ENCODE measurements around the gene ARSJ.

Gene ARSJ

DNA sequence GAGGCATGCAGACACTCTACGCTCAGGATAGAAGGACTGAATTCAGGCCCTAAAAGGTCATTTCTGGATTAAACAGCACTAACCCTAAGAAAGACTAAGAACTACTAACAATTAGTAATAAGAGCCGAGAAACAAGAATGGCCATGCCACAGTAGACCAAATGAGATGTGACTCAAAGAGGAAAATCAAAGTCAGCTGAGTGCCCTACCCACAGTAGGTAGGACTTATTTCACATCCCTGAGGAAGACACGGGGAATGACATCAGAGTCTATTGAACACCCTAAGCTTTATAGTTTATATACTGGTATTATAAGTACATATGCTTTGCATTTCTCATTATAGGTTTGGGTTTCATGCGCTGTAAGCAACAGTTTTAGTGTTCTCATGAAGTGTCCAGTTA, 2.7 kb upstream of the ARSJ start:
- no peak for FAIRE-seq

DNA sequence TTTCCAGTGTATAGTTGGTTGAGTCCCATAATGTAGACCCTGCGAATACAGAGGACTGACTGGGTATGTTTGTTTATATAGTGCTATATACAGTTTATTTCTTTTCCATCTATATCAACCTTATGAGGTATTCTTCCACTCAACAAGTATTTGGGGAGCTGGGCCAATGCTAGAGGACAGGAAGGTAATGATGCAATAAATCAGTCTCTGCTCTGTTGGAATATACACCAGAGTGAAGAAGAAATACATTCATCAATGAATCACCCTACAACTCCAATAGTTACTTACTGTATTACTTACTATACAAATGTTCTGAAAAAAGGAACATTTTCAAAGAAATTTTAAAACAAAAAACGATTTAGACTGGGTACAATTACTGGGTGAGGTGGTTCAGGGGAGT, 2.1 kb upstream of the ARSJ start:
- no peak for FAIRE-seq

DNA sequence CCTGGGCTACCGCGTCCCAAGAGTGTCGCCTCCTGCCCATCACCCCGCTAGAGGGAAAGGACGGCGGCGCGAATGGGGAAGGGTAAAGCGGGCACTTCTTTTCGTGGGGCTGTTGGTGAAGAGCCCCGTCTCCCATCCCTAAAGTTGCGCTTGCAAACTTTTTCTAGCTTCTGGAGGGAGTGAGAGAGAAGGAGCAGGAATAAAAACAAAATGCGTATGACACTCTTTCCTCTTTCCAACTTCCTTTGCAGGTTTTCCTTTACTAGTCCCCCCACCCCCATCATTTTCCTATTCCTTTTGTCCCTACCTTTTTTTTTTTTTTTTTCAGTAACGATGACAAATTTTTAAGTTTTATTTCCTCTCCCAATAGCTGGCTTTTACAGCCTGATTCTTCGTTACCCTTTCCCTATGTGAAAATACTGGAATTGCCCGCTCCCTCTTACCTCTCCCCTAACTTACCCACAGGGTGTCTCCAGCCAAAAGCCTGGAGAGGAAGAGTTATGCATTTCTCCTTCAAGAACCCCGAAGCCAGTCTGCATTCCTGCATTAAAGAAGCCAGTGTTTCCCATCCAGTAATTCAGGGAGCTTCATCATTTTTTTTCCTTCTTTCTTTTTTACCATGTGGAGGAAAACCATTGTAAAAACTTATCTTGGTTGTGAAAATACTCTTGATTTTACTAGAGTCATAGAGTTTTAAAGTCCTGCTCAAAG, 613 bp upstream of the ARSJ start:
- no peak for FAIRE-seq

DNA sequence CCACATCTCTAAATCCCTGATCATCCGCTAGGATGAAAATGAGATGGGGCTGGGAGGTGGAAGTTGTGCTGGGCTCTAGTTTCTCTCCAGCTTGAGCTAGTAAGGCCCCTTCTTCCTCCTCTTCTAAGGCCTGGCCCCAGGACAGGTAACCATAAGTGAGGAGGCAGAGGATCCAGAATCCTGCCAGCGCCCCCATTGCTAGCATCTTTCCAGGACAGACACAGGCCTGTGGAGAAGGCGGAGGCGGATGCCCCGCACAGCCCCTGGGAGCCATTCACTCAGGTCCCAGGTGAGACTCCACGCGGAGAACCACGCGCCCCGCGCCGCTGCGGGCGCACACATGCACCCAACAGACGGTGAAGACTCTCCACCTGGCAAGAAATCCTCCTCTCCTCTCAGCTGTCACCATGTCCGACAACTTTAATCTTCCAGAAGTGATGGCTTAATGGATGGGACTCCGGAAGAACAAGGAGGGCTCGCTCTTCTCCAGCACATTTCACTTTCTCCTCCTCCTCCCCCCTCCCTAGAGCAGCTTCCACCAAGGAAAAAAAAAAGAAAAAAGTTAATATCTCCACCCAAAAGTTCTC, 793 bp downstream of the ARSJ start:
- FAIRE-seq, result no peak

DNA sequence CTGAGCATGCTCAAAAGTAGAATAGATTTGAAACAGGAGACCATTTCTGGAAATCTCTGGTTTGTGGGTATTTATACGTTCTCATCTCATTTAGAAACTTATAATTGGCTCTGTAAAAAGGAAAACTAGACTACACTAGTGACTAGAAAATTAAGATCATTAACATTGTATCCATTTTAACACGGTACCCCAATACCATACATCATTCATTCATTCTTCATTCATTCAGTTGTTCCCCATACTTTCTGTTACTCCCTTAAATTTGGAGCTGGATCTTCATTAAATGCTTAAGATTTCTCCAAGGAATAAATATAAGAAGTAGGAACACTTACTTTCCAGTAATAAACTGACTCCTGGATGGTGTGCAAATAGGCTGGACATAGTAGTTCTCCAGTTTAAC, 1.3 kb downstream of the ARSJ start:
- FAIRE-seq, result no peak

DNA sequence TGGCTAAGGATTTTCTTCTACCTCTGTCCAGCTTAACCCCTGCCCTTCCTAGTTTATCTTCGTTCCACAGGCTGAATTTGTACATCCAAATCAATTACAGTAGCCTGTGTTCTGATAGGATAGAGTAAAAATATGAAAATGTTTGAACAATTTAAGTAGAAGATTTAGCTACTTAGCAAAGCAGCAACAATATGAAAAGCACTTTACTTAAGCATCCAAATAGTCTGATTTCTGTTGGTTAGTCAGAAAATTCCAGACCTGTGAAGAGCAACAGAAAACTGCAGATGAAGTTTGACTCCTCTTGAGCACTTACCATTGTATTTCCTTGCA, 2.0 kb downstream of the ARSJ start:
- no peak for FAIRE-seq

DNA sequence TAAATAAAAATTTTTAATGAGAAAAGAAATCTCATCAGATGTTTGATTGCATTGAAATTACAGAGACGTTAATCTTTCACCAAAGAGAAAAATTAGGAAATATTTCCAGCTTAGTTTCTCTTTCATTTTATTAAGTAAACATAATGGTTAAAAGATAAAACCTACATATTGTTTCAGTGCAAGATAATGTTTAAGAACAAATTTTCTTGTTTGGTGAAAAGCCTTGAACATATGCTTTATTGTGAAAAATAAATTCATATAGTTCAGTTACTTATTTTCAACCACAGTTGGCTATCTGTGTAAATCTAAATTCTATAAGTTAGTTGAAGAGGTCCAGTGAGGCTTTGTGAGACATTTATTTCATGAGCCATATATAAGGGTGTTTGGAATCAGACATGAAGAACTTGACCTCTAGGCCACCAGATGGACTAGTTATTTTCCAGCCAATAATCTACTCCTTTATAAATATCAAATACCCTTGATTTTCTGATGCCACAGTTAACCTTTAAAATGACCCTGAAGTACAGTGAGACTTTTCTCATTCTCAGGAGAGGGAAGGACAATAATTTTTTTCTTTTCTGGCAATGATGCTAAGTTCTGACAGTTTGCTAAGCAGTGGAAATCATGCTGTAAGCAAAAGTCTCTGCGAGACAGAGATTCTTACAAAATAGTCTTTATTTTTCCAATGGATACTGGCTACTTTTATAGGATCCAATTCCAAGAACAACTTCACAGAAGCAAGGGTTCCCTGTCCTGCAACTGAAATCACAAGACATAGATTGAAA, 2.5 kb downstream of the ARSJ start:
- FAIRE-seq, result no peak

DNA sequence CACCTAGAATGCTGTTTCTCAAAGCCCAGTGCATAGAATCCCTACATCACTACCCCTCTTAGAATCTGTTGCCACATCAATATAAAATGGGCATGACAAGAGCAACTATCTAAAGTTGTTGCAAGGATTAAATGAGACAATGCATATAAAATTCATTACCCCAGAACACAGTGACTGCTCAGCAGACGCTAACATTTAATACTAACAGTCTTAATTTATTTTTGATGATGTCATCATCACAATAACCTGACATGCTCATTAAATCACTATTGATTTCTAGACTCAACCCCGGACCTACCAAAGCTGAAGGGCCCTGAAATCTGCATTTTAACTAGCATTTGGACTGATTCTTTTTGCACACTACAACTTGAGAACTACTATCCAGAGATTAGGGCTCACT, 3.9 kb downstream of the ARSJ start:
- FAIRE-seq, result no peak

DNA sequence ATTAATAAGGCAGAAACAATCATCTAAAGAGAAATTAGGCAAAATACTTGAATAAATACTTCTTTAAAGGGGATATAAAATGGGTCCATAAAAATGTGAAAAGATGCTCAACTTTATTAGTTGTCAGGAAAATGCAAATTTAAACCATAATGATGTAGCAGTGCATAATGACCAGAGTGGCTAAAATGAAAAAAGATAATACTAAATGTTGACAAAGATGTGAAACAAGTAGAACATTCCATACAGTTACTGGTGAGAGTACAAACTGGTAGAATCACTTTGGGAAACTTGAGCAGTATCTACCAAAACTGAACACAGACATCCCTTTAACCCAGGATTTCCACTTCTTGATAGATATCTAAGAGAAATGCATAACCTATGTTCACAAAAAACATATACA, 5.0 kb downstream of the ARSJ start:
- no peak for FAIRE-seq

DNA sequence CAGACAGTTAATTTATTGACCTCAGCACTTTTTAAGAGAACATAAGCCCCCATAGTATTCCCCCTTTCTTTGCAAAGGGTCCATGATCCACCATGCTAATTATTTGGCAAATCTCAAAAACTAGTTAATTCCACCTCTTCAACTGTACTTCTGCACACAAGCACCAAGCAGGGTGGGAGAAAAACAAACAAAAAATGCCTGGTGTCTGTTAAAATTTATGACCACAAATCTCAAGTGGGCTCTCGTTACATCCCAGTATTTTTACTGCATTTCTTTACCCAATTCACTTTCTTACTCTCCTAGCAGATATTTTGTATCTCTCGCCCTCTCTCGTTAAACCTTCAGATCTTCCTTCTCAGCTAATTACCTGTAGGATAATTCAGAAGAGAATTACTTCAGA, 6.1 kb downstream of the ARSJ start:
- no peak for FAIRE-seq

DNA sequence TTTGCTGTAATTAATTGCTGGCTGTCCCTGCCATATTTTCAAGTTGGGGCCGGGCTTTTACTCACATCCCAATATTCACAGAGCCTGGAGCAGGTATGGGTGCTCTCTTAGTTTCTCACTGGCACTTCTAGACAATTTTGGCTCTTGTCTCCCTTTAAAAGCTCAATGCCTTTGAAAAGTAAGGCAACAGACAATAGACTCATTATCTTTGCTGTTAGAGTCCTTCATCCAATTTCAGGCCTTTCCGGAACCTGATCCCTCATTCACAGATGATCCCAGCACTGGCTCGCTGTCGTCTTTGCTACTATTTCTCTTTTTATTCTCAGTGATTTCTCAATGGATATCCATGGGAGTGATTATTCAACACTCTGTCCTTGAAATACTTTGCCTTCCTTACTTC, 6.7 kb downstream of the ARSJ start:
- FAIRE-seq, result no peak

DNA sequence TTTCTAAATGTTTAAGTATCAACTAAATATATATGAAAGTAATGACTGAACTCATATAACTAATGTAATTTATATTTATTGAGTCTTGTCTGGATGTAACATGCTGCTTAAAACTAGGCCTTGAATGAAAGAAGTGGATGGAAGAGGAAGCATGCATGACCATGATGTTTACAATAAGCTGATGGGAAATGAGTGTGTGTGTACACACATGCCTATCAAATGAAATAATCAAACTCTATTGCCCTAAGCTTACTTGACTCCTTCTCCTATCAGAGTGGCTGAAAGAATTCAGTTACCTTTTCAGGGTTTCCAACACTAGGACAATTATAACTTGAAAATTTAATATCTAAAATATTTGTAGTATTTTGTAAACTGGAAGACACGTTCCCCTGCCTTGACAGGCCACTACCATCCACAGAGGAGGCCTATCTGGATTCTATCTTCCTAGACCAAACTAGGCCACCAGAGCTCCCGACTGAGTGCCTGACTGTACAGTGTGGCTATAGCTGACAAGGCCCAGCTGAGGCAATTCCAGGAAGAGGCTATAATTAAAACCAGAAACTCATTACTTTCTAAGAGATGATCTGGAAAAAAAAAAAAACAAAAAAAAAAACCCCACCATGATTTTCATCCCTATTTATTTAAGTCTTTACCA, 7.6 kb downstream of the ARSJ start:
- no peak for FAIRE-seq

DNA sequence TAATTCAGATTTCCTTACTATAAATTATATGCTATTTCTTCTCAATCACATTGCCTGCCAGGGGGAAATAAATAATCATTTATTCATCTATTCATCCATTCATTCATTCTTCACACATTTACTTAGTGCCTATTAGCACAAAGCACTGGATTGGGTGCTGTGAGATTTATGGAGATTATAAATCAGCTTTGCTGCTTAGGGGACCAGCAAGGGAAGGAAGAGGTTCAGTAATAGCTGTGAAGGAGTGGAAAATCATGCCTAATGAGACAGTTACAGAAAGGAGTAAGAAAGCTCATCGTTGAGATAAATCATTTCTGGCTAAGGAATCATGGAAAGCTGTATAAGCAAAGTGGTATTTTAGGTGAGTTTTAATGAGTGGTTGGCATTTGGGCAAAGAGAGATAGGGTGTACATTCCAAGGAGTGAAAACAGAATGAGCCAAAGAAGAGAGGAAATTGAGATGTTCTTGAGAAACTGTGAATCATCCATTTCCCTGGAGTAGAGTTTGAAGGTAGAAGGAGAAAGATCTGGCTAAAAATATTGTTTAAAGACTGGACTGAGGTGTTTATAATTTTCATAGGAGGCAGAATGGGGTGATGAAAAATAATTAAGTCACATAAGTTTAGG, 9.6 kb downstream of the ARSJ start:
- FAIRE-seq, result no peak

DNA sequence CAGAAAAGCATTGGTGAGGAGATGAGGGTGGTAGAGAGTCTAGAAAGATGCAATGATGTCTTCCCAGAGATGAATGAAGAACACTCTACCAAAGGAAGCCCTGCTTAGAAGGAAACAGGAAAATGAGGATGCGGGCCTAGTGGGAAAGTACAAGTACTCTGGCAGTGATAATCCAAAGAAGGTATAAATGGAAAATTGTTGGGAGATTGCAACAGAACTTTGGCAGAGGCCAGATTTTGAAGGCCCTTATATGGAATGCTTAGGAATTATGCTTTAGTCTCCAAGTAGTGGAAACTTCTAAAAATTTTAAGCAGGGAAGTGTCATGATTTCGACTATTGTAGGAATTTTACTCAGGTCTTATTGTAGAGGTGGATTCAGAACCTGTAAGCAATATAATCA, 11.0 kb downstream of the ARSJ start:
- no peak for FAIRE-seq

DNA sequence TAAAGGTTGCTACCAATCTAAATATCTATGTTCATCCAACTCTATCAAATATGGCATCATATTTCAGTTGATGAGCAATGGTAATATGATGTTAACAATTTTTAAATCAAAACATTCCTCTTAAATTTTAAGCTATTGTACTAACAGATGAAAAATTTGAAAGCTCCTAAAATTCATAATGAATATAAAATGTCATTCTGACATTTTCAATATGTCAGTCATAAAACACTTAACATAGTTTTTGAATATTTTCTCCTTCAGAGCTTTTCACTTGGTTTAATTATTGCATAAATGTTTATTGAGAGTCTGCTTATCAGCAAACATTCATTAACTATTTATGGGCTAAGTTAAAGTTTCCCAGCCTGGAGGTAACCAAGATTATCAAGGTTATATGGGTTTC, 11.8 kb downstream of the ARSJ start:
- FAIRE-seq, result no peak

DNA sequence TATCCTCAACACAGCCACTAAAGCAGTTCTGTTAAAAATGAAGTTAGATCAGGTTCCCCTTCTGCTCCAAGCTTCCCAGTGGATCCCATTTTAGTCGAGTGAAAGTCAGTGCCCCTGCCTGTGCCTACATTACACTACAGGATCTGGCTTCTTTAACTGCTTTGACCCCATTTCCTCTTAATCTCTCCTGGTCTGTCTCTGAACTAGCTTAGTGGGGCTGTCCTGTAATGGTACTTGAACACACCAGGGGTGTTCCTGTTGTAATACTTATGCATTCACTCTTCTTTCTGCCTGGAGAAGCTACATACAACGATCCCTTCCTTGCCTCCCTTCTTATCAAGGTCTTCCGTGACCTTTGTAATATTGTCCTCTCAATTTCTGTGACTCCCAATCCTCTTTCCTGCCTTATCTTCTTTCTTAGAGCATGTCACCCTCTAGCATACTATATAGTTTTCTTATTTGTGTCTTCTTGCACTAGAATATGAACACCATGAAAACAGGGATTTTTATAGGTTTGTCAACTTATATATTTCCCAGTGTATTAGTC, 16.7 kb downstream of the ARSJ start:
- no peak for FAIRE-seq

DNA sequence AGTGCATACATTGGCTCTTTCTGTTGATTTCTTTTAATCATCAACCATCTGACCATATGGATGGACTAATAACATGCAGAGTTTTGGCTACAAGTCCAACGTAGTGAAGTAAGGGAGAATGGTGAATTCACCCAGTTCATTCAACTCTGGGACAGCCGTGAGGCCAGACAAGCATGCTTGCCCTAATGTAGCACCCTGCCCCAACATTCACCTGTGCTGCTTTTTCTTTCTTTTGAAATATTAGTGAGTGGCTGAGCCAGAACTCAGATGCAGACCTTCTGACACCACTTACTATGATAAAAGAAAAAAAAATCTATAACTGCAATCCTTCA, 17.5 kb downstream of the ARSJ start:
- FAIRE-seq, result no peak

DNA sequence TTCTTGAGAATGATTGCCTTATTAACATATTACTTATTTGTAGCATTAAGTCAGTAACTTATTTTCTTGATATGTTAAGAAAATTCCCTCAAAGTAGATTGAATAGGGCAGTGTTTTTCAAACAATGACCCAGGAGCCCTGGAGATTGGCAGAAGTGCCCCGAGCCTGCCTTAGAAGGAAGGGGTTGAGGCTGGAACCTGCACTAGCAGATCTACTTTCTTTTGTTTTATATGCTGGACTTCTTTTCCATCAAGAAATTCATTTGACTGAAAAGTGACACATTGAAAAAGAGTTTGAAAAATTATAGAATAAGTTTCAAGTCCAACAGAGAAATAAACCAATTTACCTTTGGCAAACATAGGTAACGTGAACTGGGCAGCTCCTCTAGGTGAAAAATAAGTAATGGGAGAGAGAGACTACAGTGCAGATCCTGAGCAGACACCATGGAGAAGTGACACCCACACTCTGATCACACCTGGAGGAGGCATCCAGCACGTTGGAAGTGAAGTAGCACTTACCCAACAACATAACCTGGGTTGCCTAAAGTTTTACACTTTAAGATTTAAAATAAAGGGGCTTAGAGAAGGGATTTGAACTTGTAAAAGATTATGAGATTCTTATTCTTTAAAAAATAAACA, 18.6 kb downstream of the ARSJ start:
- FAIRE-seq, result no peak

DNA sequence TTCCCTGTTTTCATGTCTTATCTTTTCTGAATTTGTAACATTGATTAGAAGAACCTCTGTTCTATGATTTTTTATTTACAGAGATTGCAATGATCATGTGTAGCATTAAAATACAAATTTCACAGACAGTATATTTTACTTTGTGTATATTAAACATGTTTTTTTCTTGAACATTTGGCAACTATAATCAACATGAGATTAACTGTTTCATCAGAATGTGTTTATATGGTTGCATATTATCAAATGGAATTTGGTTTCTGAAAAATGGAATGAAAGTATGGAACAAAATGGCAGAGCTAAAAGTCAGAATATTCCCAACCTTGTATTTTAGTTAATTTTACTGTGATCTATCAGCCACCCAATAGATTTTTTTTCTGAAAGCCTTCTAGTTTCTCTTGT, 19.9 kb downstream of the ARSJ start:
- FAIRE-seq, result no peak

DNA sequence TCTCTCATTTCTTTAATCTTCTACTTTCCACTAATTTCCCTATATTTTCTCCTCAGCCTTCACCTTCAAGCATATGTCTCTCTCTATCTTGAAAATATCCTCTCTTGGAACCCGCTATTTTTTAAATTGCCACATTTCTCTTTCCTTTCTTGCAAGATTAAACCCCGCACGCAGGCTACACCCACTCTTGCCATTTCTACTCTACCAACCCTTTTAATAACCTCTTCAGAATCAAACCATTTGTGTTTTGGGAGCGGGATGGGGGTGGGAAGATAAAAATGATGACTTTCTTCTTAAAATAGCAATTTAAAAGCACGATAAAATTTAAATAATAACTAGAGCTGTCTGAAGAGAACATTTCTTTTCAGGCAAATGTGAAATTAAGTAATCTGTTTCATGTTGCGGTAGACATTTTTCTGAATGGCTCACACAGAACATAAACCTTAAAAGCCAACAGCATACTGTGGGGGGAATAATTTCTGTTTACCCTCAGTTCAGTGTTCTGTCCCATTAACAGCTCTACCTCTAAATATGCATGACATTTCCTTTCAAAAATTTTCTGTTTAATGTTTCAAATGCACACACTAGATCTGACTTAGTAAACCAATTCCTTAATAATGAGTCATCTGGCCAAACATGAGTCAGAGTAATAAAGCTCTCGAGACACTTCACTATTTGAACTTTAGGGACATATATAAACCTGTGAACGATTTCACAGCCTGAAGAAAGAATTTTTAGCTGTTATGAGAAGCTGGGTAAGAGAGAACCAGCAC, 20.5 kb downstream of the ARSJ start:
- FAIRE-seq, result no peak

DNA sequence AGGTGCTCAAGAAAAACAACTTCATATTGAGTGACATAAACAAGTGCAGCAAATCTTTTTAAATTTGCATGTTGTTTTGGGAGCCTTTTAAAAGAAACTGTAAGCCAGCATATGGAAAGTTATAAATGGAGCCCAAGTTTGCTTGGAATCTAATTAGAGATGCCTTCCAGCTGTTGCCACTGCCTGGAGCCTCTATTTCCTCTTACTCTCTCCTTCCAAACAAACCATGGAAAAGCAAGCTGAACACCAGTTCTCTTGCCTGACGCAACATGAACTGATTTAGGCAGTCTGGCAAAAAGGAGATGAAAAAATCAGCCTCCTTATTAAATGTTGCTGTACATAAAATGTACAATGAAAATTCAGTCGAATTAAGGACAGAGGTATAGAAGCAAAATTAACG, 21.5 kb downstream of the ARSJ start:
- no peak for FAIRE-seq

DNA sequence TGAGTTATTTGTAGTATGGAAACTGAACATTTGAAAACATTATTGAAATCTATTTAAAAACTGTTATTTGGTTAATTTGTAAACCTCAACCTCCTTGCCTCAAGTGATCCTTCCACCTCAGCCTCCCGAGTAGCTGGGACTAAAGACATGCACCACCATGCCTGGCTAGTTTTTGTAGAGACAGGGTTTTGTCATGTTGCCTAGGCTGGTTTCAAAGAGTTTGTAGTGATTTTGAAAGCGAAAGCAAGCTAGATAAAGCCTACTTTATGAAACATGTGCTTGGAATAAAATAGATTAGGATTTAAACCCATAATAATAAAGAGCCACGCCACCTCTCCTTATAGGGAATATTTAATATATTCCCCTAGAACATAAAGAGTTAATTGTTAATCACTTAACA, 23.5 kb downstream of the ARSJ start:
- FAIRE-seq, result no peak
